ENCODE results near the gene RGS14.

The RGS14 gene

DNA sequence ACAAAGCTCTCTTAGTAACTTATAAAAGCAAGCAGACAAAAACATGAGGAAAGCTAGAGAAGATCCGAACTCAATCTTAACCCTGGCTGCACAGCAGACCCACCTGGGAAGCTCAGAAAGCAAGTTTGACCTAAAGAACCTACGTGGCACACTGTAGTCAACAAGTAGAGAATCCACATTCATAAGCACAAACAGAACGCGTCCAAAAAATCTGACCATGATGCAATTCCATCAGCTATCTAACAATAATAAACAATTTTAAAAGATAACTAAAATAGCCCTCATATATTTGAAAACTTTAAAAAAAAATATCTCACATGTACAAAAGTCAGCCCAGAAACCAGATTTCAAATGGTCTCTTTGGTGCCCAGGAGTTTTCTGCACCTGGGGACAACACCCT, 10.9 kb upstream of the RGS14 start:
- ATAC-seq: no peak
- TF ChIP-seq ARNTL (CRISPR knock-in tag; IDR thresholded peaks at IDR 0.05; ENCODE audit: borderline replicate concordance, low read depth): no peak
- no peak for TF ChIP-seq SNAI2 (CRISPR knock-in tag; IDR thresholded peaks at IDR 0.05)
- no peak for TF ChIP-seq RARB (CRISPR knock-in tag; IDR thresholded peaks at IDR 0.05)
- TF ChIP-seq CSDC2 (CRISPR knock-in tag; IDR thresholded peaks at IDR 0.05): no peak
- no peak for TF ChIP-seq ZNF565 (CRISPR knock-in tag; conservative IDR thresholded peaks at IDR 0.05; ENCODE audit: low read depth)

DNA sequence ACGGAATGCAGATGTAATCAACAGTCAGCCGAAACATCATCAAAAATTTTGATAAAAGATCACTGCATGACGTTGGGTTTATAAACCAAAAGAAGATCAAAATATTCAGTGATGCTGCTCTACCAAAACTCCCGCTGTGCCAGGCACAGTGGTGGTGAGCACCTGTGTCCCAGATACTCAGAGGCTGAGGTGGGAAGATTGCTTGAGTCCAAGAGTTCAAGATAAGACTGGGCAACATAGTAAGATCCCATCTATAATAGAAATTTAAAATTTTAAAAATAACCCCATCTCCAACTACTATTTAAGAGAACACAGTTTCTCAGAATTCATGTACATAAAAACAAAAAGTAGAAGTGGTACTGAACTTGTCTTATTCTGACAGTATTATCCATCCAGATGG, 10.0 kb upstream of the RGS14 start:
- TF ChIP-seq ESRRG (CRISPR knock-in tag; IDR thresholded peaks at IDR 0.05) (no peak), ISL1 (CRISPR knock-in tag; IDR thresholded peaks at IDR 0.05) (no peak), TOX (CRISPR knock-in tag; IDR thresholded peaks at IDR 0.05; ENCODE audit: borderline replicate concordance) (no peak), ZFP30 (CRISPR knock-in tag; IDR thresholded peaks at IDR 0.05) (no peak), ZFP3 (CRISPR knock-in tag; IDR thresholded peaks at IDR 0.05) (no peak), ZC3H10 (CRISPR knock-in tag; IDR thresholded peaks at IDR 0.05) (no peak), ZNF8 (CRISPR knock-in tag; IDR thresholded peaks at IDR 0.05) (no peak), TCF4 (CRISPR knock-in tag; IDR thresholded peaks at IDR 0.05; ENCODE audit: borderline replicate concordance) (no peak)
- TF ChIP-seq, protein P1, sequence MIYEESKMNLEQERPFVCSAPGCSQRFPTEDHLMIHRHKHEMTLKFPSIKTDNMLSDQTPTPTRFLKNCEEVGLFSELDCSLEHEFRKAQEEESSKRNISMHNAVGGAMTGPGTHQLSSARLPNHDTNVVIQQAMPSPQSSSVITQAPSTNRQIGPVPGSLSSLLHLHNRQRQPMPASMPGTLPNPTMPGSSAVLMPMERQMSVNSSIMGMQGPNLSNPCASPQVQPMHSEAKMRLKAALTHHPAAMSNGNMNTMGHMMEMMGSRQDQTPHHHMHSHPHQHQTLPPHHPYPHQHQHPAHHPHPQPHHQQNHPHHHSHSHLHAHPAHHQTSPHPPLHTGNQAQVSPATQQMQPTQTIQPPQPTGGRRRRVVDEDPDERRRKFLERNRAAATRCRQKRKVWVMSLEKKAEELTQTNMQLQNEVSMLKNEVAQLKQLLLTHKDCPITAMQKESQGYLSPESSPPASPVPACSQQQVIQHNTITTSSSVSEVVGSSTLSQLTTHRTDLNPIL (CRISPR knock-in tag; IDR thresholded peaks at IDR 0.05; ENCODE audit: low read depth): no peak
- TF ChIP-seq, protein P2, sequence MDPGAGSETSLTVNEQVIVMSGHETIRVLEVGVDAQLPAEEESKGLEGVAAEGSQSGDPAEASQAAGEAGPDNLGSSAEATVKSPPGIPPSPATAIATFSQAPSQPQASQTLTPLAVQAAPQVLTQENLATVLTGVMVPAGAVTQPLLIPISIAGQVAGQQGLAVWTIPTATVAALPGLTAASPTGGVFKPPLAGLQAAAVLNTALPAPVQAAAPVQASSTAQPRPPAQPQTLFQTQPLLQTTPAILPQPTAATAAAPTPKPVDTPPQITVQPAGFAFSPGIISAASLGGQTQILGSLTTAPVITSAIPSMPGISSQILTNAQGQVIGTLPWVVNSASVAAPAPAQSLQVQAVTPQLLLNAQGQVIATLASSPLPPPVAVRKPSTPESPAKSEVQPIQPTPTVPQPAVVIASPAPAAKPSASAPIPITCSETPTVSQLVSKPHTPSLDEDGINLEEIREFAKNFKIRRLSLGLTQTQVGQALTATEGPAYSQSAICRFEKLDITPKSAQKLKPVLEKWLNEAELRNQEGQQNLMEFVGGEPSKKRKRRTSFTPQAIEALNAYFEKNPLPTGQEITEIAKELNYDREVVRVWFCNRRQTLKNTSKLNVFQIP (CRISPR knock-in tag; IDR thresholded peaks at IDR 0.05; ENCODE audit: borderline replicate concordance, low read depth): no peak
- ATAC-seq: no peak

DNA sequence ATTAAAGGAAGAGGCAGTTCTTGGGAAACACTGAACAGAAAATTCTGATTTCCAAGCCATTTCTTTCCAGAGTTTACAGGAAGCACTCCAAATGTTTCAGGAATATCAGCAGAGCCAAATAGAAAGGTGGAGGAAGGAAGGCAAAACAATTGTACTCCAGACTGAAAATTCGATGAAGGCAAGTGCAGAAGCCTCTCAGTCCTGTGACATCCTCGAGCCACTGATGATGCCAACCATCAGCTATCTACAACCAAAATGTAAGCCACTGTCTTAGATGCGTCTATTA, 8.4 kb upstream of the RGS14 start:
- TF ChIP-seq ESRRG (CRISPR knock-in tag; IDR thresholded peaks at IDR 0.05) (no peak), ZNF565 (CRISPR knock-in tag; conservative IDR thresholded peaks at IDR 0.05; ENCODE audit: low read depth) (no peak), PPARA (CRISPR knock-in tag; IDR thresholded peaks at IDR 0.05; ENCODE audit: borderline replicate concordance) (no peak), ARNTL (CRISPR knock-in tag; IDR thresholded peaks at IDR 0.05; ENCODE audit: borderline replicate concordance, low read depth) (no peak)
- TF ChIP-seq, protein P2 (CRISPR knock-in tag; IDR thresholded peaks at IDR 0.05; ENCODE audit: borderline replicate concordance, low read depth): no peak
- TF ChIP-seq, protein P3, sequence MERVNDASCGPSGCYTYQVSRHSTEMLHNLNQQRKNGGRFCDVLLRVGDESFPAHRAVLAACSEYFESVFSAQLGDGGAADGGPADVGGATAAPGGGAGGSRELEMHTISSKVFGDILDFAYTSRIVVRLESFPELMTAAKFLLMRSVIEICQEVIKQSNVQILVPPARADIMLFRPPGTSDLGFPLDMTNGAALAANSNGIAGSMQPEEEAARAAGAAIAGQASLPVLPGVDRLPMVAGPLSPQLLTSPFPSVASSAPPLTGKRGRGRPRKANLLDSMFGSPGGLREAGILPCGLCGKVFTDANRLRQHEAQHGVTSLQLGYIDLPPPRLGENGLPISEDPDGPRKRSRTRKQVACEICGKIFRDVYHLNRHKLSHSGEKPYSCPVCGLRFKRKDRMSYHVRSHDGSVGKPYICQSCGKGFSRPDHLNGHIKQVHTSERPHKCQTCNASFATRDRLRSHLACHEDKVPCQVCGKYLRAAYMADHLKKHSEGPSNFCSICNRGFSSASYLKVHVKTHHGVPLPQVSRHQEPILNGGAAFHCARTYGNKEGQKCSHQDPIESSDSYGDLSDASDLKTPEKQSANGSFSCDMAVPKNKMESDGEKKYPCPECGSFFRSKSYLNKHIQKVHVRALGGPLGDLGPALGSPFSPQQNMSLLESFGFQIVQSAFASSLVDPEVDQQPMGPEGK (CRISPR knock-in tag; IDR thresholded peaks at IDR 0.05; ENCODE audit: borderline replicate concordance): no peak

DNA sequence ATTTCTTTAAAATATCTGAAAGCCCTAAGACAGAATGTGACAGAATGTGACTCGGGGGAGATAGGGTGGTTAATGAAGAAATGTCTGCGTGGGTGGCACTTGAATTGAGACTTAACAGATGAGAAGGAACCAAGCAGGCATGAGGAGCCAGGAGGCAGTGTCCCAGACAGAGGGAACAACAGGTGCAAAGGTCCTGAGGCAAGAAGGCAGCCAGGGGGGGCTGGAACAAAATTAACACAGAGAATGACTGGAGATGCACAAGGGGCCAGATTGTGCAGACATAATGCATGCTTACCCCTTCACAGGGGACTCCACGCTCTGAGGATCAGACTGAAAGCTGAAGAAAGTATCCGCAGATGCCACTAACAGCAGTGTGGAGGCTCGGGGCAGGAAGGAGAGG, 8.0 kb upstream of the RGS14 start:
- TF ChIP-seq ZFP30 (CRISPR knock-in tag; IDR thresholded peaks at IDR 0.05) (no peak), PPARA (CRISPR knock-in tag; IDR thresholded peaks at IDR 0.05; ENCODE audit: borderline replicate concordance) (no peak), ESRRG (CRISPR knock-in tag; IDR thresholded peaks at IDR 0.05) (no peak), SNAI2 (CRISPR knock-in tag; IDR thresholded peaks at IDR 0.05) (no peak)
- TF ChIP-seq, protein P1 (CRISPR knock-in tag; IDR thresholded peaks at IDR 0.05; ENCODE audit: low read depth): no peak
- TF ChIP-seq, protein P3 (CRISPR knock-in tag; IDR thresholded peaks at IDR 0.05; ENCODE audit: borderline replicate concordance): no peak
- no peak for ATAC-seq

More for the DNA sequence above, 8.4 kb upstream of the RGS14 start:
- ATAC-seq: no peak
